B cell (primary cell): Measurements from ENCODE around the gene WDR64.

Experiments used
- CTCF ChIP-seq: fragments of 200-600 bp; IDR thresholded peaks from one replicate; pipeline ENCODE4 v1.8.0; 2022; ENCODE audit warnings: antibody characterized with exemption, mild to moderate bottlenecking
- EZH2 ChIP-seq: IDR thresholded peaks from 2 replicates; pipeline ENCODE4 v1.6.1; 2012; ENCODE audit warnings: borderline replicate concordance, low read depth, mild to moderate bottlenecking, moderate library complexity, low read length; ENCODE audit not compliant: insufficient read depth, poor library complexity, severe bottlenecking

DNA sequence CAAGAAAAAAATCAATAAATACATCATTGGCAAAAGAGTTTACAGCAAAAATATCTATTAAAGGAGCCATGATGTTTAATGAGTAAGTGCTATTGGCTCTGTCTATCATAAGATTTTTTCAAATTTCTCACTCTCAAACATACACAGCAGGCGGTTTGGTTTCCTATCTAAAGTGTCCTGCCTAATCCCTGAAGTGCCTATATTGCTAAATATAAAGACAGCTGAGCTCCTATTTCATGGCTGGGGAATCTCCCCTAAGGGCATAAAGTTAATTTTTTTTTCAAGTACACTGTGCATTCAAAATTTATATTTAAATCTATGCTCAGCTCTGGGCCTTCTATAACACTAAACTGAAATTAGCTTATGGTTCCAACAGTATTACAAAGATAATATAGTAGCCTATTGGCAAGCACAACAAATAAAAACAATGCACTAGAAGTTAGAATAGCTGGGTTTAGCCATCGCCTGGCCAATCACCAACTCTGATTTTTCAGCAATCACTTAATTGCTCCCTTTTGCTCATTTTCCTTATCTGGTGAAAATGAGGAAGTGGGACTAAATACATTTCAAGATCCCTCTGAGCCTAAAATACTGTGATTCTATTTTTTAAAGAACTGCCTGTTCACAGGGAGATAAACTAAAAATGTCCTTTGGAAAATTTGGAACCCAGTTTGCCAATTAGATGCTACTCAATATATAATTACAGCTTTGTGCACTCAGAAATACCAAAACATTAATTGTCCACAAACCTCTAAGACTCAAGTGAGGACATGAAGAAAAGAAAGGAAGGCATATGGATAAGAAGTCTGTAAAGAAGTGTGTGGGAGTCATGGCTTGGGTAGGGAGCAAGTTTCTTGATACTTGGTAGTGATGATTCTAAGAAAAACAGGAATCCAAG is 62.5 kb downstream of the WDR64 start:
- TF ChIP-seq CTCF: no peak
- TF ChIP-seq EZH2: no peak
